T-helper 2 cell (primary cell): ENCODE measurements around the gene CCDC86.

Experiments used
- DNase-seq, 5 experiments: peaks; one replicate each; pipeline versions ENCODE4 v3.0.0 to v3.0.0-alpha.2; 2012 to 2022

Gene CCDC86

DNA sequence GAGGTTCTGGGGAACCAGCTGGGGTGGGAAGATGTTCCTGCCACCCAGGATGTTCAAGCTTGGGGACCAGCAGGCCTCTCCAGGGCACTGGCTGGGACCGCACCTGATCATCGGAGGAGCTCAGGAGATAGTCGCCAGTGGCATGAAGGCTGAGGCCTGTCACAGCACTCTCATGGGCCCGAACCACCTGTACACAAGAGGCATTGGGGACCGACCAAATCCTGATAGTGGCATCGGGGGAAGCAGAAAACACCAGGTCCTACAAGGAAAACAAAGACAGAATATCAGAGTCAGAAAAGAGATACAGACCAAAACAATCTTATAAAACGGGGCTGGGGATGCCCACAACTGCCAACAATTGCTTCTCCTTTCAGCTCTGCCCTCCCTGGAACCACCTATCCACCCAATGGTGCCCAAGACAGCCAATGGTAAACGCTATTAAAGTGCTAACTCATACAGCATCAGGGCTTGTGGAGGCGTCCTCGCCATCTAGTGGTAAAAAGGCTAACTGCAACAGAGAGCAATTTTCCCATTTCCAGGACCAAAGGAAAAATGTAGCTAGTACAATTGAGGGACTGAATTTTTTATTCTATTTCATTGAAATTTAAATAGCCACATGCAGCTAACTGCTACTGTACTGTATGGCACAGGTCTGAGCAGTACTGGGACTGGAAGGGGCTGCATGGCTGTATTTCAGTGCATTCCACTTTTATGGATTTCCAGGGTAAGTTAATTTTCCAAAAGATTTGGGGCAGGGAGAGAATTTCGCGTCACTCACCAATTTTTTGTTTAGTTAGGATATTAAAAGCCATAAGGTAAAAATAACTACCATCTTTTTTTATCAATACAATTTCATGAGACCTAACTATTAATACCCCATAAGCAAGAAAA is 57.4 kb downstream of the CCDC86 start:
- peak in 2 of 5 experiments; percentile 12 to 68 for DNase-seq

GRCh38 chr11:60899977-60900376 is 58.1 kb downstream of the CCDC86 start:
- no peak for DNase-seq
